HepG2 (cell line): Measurements from ENCODE around the gene ZMIZ1.

Experiments used
- CCAR2 ChIP-seq: fragments of 200-400 bp; formaldehyde crosslinking; optimal IDR thresholded peaks from 2 replicates; pipeline ENCODE3; 2018; ENCODE audit warnings: low read depth, mild to moderate bottlenecking, low read length, moderate library complexity
- GATA4 ChIP-seq: sonication (generic); IDR thresholded peaks from 2 replicates; pipeline ENCODE4 v1.6.1; 2016; ENCODE audit warnings: antibody characterized with exemption, low read depth, borderline replicate concordance
- SNAPC2 ChIP-seq: sonication (generic); formaldehyde crosslinking; IDR thresholded peaks from 2 replicates; pipeline ENCODE4 v1.8.1; 2022; ENCODE audit warnings: mild to moderate bottlenecking, missing genetic modification reagents

DNA sequence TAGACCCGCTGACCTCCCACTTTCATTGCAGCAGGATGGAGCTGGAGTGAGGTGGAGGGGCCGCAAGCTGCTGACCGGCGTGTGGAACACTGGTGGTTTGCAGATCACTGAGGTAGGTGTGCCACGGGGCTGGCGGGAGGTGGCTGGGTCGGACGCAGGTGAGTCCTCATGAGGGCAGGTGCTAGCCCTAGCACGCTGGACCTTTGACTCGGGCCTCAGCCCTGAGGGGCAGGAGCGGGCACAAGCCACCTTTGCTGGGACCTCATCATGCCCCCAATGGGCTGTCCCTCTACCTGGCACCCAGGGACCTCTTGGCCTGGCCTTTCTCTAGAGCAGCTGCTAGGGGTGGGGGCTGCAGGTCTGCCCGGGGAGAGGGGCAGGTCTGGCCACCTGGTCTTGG, 93.3 kb downstream of the ZMIZ1 start:
- TF ChIP-seq CCAR2 (no peak), SNAPC2 (CRISPR knock-in tag) (no peak), GATA4 (no peak)
